ENCODE data around the gene QDPR. TPM values are rescaled to one million over a fixed set of nuclear protein-coding genes. Genes with fewer than 3 reads are reported as not detected.
"Not testable (repeated sequence)": the region's sequence is repeated elsewhere in the genome, so short reads cannot be mapped to it uniquely, and the experiment has no call there.

QDPR gene
- total RNA-seq, 2 experiments from 2014 or later = 20.4 to 21.2 TPM

- Mint-ChIP-seq H3K9me3 (no peaks in the 10 kb centered on the region), H3K4me3 (no peak overlapping the region), H3K36me3 (no peaks in the 10 kb centered on the region), H3K4me1 (peaks cover 2% of the 10 kb centered on the region), H3K27ac (no peak overlapping the region), H3K27me3 (peaks cover 24% of the 10 kb centered on the region)
- DNase-seq = no peak
- ATAC-seq (ENCODE audit: low read depth) = no peak
- POLR2A ChIA-PET = interaction anchor here (1.0 kb wide), 1 partner anchor 31 kb away, joined by 3 read pairs; the partner anchor contains the start of gene LAP3
These were observed 33.7 kb upstream of the QDPR start for GRCh38 chr4:17545374-17546140.

GRCh38 chr4:17544831-17545234 is 32.9 kb upstream of the QDPR start:
- Mint-ChIP-seq H3K36me3 (no peaks in the 10 kb centered on the region), H3K4me1 (peaks cover 2% of the 10 kb centered on the region), H3K27ac (no peak overlapping the region), H3K9me3 (no peaks in the 10 kb centered on the region), H3K4me3 (no peak overlapping the region), H3K27me3 (peaks cover 27% of the 10 kb centered on the region)
- ATAC-seq (ENCODE audit: low read depth) = no peak
- no peak for DNase-seq
- POLR2A ChIA-PET = interaction anchor here (1.0 kb wide), 1 partner anchor 32 kb away, joined by 3 read pairs; the partner anchor contains the start of gene LAP3

GRCh38 chr4:17544205-17544604 is 32.3 kb upstream of the QDPR start:
- POLR2A ChIA-PET = interaction anchor here (1.0 kb wide), 1 partner anchor 33 kb away, joined by 3 read pairs; the partner anchor contains the start of gene LAP3
- H3K4me3 Mint-ChIP-seq = no peak overlapping the region
- H3K27ac Mint-ChIP-seq = no peak overlapping the region
- H3K36me3 Mint-ChIP-seq = no peaks in the 10 kb centered on the region
- DNase-seq = no peak
- peaks cover 29% of the 10 kb centered on the region for H3K27me3 Mint-ChIP-seq
- no peaks in the 10 kb centered on the region for H3K9me3 Mint-ChIP-seq
- peaks cover 2% of the 10 kb centered on the region for H3K4me1 Mint-ChIP-seq
- ATAC-seq (ENCODE audit: low read depth) = no peak

- H3K4me1 Mint-ChIP-seq; DNase-seq; H3K9me3 Mint-ChIP-seq; ATAC-seq (ENCODE audit: low read depth); H3K36me3 Mint-ChIP-seq; H3K27ac Mint-ChIP-seq; H3K4me3 Mint-ChIP-seq: not testable (repeated sequence)
- POLR2A ChIA-PET = interaction anchor here (0.5 to 0.7 kb wide), 2 partner anchors 12 to 119 kb away, joined by 3 to 4 read pairs; no protein-coding TSS in a partner anchor
- peaks cover 25% of the 10 kb centered on the region for H3K27me3 Mint-ChIP-seq
These were observed 25.2 kb upstream of the QDPR start for GRCh38 chr4:17537060-17537459.

- no peaks in the 10 kb centered on the region for H3K36me3 Mint-ChIP-seq
- no peak overlapping the region for H3K27ac Mint-ChIP-seq
- H3K4me3 Mint-ChIP-seq = no peak overlapping the region
- ATAC-seq (ENCODE audit: low read depth) = no peak
- H3K4me1 Mint-ChIP-seq = no peaks in the 10 kb centered on the region
- DNase-seq = no peak
- POLR2A ChIA-PET = interaction anchor here (0.6 kb wide), 1 partner anchor 355 kb away, joined by 5 read pairs; no protein-coding TSS in a partner anchor
- no peaks in the 10 kb centered on the region for H3K9me3 Mint-ChIP-seq
- peaks cover 24% of the 10 kb centered on the region for H3K27me3 Mint-ChIP-seq
These were observed 24.0 kb upstream of the QDPR start for GRCh38 chr4:17535906-17536305.

- Mint-ChIP-seq H3K4me1 (no peaks in the 10 kb centered on the region), H3K27me3 (peaks cover 24% of the 10 kb centered on the region), H3K27ac (no peak overlapping the region), H3K4me3 (no peak overlapping the region), H3K36me3 (no peaks in the 10 kb centered on the region), H3K9me3 (no peaks in the 10 kb centered on the region)
- DNase-seq = no peak
- POLR2A ChIA-PET = interaction anchor here (0.6 kb wide), 1 partner anchor 354 kb away, joined by 5 read pairs; no protein-coding TSS in a partner anchor
- ATAC-seq (ENCODE audit: low read depth) = no peak
These were observed 23.4 kb upstream of the QDPR start for GRCh38 chr4:17535242-17535641.

GRCh38 chr4:17534705-17535104 is 22.8 kb upstream of the QDPR start:
- Mint-ChIP-seq H3K27me3 (peaks cover 20% of the 10 kb centered on the region), H3K4me3 (no peak overlapping the region), H3K36me3 (no peaks in the 10 kb centered on the region), H3K27ac (no peak overlapping the region), H3K9me3 (no peaks in the 10 kb centered on the region), H3K4me1 (no peaks in the 10 kb centered on the region)
- DNase-seq = no peak
- no peak for ATAC-seq (ENCODE audit: low read depth)
- POLR2A ChIA-PET = no interaction called here

- Mint-ChIP-seq H3K9me3 (no peaks in the 10 kb centered on the region), H3K4me3 (no peak overlapping the region), H3K4me1 (no peaks in the 10 kb centered on the region), H3K27me3 (peaks cover 23% of the 10 kb centered on the region), H3K36me3 (no peaks in the 10 kb centered on the region), H3K27ac (no peak overlapping the region)
- no peak for ATAC-seq (ENCODE audit: low read depth)
- POLR2A ChIA-PET = no interaction called here
- no peak for DNase-seq
These were observed 19.8 kb upstream of the QDPR start for GRCh38 chr4:17531538-17532285.

GRCh38 chr4:17528551-17529165 is 16.8 kb upstream of the QDPR start:
- Mint-ChIP-seq H3K4me1 (no peaks in the 10 kb centered on the region), H3K27me3 (peaks cover 21% of the 10 kb centered on the region), H3K9me3 (no peaks in the 10 kb centered on the region), H3K36me3 (no peaks in the 10 kb centered on the region), H3K27ac (no peak overlapping the region), H3K4me3 (no peak overlapping the region)
- POLR2A ChIA-PET = no interaction called here
- no peak for ATAC-seq (ENCODE audit: low read depth)
- no peak for DNase-seq

- Mint-ChIP-seq H3K27ac (no peak overlapping the region), H3K27me3 (peaks cover 22% of the 10 kb centered on the region), H3K4me3 (no peak overlapping the region), H3K4me1 (no peaks in the 10 kb centered on the region), H3K36me3 (no peaks in the 10 kb centered on the region), H3K9me3 (no peaks in the 10 kb centered on the region)
- POLR2A ChIA-PET = no interaction called here
- no peak for ATAC-seq (ENCODE audit: low read depth)
- DNase-seq = no peak
These were observed 15.0 kb upstream of the QDPR start for GRCh38 chr4:17526695-17527477.

GRCh38 chr4:17523662-17524061 is 11.8 kb upstream of the QDPR start:
- Mint-ChIP-seq H3K27me3 (peaks cover 26% of the 10 kb centered on the region), H3K9me3 (no peaks in the 10 kb centered on the region), H3K4me1 (no peaks in the 10 kb centered on the region), H3K27ac (no peak overlapping the region), H3K4me3 (no peak overlapping the region), H3K36me3 (no peaks in the 10 kb centered on the region)
- ATAC-seq (ENCODE audit: low read depth) (no peak), DNase-seq (no peak)
- POLR2A ChIA-PET = no interaction called here

GRCh38 chr4:17521595-17521994 is 9.7 kb upstream of the QDPR start:
- H3K4me3 Mint-ChIP-seq = no peak overlapping the region
- POLR2A ChIA-PET = no interaction called here

GRCh38 chr4:17517664-17518063 is 5.8 kb upstream of the QDPR start:
- DNase-seq (no peak), ATAC-seq (ENCODE audit: low read depth) (no peak)
- Mint-ChIP-seq H3K4me3 (no peak overlapping the region), H3K27me3 (peaks cover 22% of the 10 kb centered on the region), H3K36me3 (no peaks in the 10 kb centered on the region), H3K4me1 (peaks cover 4% of the 10 kb centered on the region), H3K27ac (no peak overlapping the region), H3K9me3 (no peaks in the 10 kb centered on the region)
- POLR2A ChIA-PET = no interaction called here

More at GRCh38 chr4:17521595-17521994, 9.7 kb upstream of the QDPR start:
- Mint-ChIP-seq H3K27ac (no peak overlapping the region), H3K9me3 (no peaks in the 10 kb centered on the region), H3K27me3 (peaks cover 27% of the 10 kb centered on the region), H3K4me1 (no peaks in the 10 kb centered on the region), H3K36me3 (no peaks in the 10 kb centered on the region)
- ATAC-seq (ENCODE audit: low read depth) (no peak), DNase-seq (no peak)
